Esophagus muscularis mucosa (tissue), 4 donors: Measurements from ENCODE around the gene SOX11.

ENCODE experiments used
- EP300 ChIP-seq: sonication (generic); formaldehyde crosslinking; IDR thresholded peaks from one replicate; pipeline ENCODE4 v1.6.1; 2017; ENCODE audit warnings: antibody characterized with exemption
- POLR2A ChIP-seq: fragments of 450-650 bp; IDR thresholded peaks from one replicate; pipeline ENCODE4 v1.6.1; 2017; ENCODE audit warnings: antibody characterized with exemption, moderate library complexity, mild to moderate bottlenecking, low read depth
- POLR2AphosphoS5 ChIP-seq, 2 donors: sonication (generic); formaldehyde crosslinking; IDR thresholded peaks; one replicate each; pipeline ENCODE4 v1.6.1; 2017; ENCODE audit warnings: antibody characterized with exemption in 2 of 2
- TF ChIP-seq, protein P1 (sequence below), 3 experiments: fragments of 200-600 bp in 2 of 3; fragments of 450-650 bp in 1 of 3; sonication (generic) in 2 of 3; IDR thresholded peaks; one replicate each; pipeline ENCODE4 v1.5.1; 2017 to 2019; ENCODE audit warnings: antibody characterized with exemption in 3 of 3, mild to moderate bottlenecking in 2 of 3, moderate library complexity in 1 of 3

DNA sequence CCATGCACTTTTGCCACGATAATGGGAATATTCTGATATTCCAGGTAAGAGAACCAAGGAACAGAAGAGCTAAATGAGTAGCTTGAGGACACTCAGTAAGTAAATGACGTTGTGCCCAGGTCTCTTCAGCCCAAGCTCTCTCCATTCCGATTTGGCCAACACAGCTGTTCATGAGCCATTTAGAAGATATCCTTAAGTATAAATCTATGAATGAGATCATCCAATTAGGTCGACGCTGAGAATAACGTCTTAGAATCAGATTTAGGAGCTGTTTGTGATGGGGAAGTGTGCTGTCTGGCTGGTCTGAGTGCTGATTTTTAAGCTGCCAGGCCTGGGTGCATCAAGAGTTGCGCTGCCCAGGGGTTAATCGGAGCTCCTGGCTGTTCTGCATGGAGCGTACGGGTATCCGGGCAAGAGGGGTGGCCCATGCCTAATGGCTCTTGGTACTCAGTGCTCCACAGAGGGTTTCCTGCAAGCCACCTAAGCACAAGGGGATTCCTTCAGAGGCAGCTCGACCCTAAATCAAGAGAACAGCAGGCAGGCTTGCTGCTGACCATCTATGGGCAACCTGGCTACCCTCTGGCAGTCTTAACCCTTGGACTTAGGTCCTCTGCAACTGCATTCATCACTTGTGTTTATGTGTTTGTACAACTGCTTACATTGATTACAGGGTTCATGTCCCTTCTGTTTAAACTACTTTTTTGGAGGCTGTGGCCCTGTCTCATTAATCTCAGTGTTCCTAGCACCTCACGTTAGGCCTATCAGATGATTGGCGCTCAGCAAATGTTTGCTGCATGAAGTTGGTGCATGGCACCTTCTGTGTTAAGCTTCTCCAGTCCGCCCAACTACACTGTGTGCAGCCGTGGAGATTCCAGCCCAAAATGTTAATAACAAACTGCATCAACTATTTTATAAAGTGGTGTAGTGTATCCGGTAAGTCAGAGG, 31.9 kb downstream of the SOX11 start:
- TF ChIP-seq, protein P1, sequence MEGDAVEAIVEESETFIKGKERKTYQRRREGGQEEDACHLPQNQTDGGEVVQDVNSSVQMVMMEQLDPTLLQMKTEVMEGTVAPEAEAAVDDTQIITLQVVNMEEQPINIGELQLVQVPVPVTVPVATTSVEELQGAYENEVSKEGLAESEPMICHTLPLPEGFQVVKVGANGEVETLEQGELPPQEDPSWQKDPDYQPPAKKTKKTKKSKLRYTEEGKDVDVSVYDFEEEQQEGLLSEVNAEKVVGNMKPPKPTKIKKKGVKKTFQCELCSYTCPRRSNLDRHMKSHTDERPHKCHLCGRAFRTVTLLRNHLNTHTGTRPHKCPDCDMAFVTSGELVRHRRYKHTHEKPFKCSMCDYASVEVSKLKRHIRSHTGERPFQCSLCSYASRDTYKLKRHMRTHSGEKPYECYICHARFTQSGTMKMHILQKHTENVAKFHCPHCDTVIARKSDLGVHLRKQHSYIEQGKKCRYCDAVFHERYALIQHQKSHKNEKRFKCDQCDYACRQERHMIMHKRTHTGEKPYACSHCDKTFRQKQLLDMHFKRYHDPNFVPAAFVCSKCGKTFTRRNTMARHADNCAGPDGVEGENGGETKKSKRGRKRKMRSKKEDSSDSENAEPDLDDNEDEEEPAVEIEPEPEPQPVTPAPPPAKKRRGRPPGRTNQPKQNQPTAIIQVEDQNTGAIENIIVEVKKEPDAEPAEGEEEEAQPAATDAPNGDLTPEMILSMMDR (IDR thresholded peaks at IDR 0.05) = no peak
- TF ChIP-seq EP300 = no peak
- TF ChIP-seq POLR2A = no peak
- no peak for TF ChIP-seq POLR2AphosphoS5 (IDR thresholded peaks at IDR 0.05)
